Omental fat pad (tissue), 4 donors: ENCODE results near the gene MCM3AP. TPM values are rescaled to one million over a fixed set of nuclear protein-coding genes. Genes with fewer than 3 reads are reported as not detected.
"Not testable (repeated sequence)": the region's sequence is repeated elsewhere in the genome, so short reads cannot be mapped to it uniquely, and the experiment has no call there.

Experiments used
- ATAC-seq: fragments of 150-250 bp; one replicate; pipeline ENCODE4 v1.9.1; 2016; ENCODE audit warnings: mild to moderate bottlenecking, moderate library complexity; ENCODE audit not compliant: low FRiP score
- DNase-seq: peaks from one replicate; pipeline ENCODE4 v3.0.0-alpha.2; 2019; ENCODE audit warnings: low spot score
- total RNA-seq, 4 donors: library from RNA; depleted of rRNA; stranded (reverse); fragments of >200 nt; gene quantifications; one replicate each; pipeline ENCODE4 v1.1.0, GENCODE V29; 2016
- TF ChIP-seq, protein P1 (sequence below), 3 donors: fragments of 450-650 bp; IDR thresholded peaks; one replicate each; pipeline ENCODE4 v1.5.1; 2016 to 2017; ENCODE audit warnings: antibody characterized with exemption in 3 of 3, mild to moderate bottlenecking in 3 of 3, moderate library complexity in 2 of 3

Gene MCM3AP
- total RNA-seq, 4 donors from 2014 or later: 63.8 to 129 (median 76.6) TPM

DNA sequence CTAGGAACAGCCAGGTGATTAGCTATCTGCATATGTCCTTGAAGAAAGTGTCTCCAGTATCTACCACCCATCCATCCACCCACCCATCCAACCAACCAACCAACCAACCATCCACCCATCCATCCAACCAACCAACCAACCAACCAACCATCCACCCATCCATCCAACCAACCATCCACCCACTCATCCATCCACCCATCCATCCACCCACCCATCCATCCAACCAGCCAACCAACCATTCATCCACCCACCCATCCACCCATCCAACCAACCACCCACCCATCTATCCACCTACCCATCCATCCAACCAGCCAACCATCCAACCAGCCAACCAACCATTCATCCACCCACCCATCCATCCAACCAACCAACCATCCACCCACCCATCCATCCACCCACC is 26.2 kb upstream of the MCM3AP start:
- ATAC-seq: no peak
- TF ChIP-seq, protein P1, sequence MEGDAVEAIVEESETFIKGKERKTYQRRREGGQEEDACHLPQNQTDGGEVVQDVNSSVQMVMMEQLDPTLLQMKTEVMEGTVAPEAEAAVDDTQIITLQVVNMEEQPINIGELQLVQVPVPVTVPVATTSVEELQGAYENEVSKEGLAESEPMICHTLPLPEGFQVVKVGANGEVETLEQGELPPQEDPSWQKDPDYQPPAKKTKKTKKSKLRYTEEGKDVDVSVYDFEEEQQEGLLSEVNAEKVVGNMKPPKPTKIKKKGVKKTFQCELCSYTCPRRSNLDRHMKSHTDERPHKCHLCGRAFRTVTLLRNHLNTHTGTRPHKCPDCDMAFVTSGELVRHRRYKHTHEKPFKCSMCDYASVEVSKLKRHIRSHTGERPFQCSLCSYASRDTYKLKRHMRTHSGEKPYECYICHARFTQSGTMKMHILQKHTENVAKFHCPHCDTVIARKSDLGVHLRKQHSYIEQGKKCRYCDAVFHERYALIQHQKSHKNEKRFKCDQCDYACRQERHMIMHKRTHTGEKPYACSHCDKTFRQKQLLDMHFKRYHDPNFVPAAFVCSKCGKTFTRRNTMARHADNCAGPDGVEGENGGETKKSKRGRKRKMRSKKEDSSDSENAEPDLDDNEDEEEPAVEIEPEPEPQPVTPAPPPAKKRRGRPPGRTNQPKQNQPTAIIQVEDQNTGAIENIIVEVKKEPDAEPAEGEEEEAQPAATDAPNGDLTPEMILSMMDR (IDR thresholded peaks at IDR 0.05): no peak
- DNase-seq: no peak

DNA sequence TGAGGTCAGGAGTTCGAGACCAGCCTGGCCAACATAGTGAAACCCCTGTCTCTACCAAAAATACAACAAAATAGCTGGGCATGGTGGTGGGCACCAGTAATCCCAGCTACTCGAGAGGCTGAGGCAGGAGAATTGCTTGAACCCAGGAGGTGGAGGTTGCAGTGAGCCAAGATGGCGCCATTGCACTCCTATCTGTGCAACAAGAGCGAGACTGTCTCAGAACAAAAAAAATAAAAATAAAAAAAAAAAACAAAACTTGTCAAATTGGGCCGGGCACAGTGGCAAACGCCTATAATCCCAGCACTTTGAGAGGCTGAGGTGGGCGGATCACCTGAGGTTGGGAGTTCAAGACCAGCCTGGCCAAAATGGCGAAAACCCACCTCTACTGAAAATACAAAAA is 24.8 kb upstream of the MCM3AP start:
- not testable (repeated sequence) for ATAC-seq, DNase-seq

DNA sequence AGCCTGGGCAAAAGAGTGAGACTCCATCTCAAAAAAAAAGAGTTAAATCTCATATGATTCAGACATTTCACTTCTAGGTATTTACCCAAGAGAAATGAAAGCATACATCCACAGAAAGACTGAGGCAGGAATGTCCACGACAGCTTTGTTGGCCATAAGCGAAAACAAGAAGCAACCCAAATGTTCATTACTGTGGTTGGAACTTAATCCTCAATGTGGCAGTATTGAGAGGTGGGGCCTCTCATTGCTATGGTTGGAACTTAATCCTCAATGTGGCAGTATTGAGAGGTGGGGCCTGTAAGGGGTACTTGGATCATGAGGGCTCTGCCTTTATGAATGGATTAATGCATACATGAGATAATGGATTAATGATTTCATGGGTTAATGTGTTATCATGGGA is 23.0 kb upstream of the MCM3AP start:
- TF ChIP-seq, protein P1 (IDR thresholded peaks at IDR 0.05): no peak
- DNase-seq (no peak), ATAC-seq (no peak)

DNA sequence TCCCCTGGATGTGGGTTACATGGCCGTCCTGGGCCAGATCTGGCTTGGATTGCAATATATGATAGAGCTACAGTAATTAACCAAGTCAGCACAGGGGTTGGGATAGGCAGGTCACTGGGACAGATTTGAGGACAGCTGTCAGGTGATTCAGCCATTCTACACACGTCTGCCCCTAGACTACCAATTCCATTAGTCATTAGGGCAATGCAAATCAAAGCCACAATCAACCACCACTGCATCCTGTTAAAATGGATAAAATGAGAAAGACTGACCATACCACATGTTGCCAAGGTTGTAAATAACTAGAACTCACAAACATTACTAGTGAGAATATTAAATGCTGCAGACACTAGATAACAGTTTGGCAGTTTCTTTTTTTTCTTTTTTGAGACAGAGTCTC is 22.2 kb upstream of the MCM3AP start:
- ATAC-seq: no peak
- TF ChIP-seq, protein P1 (IDR thresholded peaks at IDR 0.05): no peak
- DNase-seq: no peak

- TF ChIP-seq, protein P1 (IDR thresholded peaks at IDR 0.05): no peak
- DNase-seq: no peak
- no peak for ATAC-seq
Observed at GRCh38 chr21:46304955-46305354, 19.5 kb upstream of the MCM3AP start.

- ATAC-seq: no peak
- no peak for DNase-seq
- TF ChIP-seq, protein P1 (IDR thresholded peaks at IDR 0.05): no peak
Observed at GRCh38 chr21:46304437-46304836, 19.0 kb upstream of the MCM3AP start.

DNA sequence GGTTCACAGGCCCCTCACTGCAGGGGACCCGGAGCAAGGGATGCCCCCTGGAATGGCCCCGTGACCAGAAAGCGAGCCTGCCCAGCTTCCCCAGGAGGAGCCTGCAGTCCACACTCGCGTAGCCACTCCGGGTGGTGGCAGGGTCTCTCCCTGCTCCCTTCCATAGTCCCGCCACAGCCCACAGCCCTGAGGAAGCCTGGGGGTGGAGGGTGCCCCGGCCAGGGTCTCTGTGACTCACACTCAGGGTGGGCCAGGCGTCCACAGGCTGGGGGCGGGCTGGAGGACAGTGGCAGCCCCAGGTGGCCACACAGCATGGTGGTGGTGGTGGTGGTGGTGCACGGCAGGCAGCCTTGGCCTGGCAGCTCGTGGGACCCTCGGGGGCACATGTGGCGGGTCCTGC is 16.3 kb upstream of the MCM3AP start:
- DNase-seq: no peak
- no peak for ATAC-seq
- TF ChIP-seq, protein P1 (IDR thresholded peaks at IDR 0.05): no peak

DNA sequence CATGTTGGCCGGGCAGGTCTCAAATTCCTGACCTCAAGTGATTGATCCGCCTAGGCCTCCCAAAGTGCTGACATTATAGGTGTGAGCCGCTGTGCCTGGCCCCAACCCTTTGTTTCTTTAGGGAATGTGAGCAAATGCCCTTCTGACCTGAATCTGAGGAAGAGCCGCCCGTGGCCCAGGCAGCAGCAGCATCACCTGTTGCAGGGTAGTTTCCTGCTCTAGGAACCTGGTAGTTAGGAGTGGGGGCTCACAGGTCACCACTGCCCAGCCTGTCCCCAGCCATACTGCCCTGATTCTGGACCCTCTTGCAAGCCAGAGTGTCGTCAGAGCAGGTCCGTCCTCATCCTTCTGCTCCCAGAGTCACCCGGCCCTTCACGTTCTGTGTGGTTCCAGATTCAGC is 13.8 kb upstream of the MCM3AP start:
- no peak for ATAC-seq
- DNase-seq: no peak
- TF ChIP-seq, protein P1 (IDR thresholded peaks at IDR 0.05): no peak
